ENCODE measurements around the gene CSAD.
A peak's percentile ranks its signal among the peaks of the same experiment; 100 is the strongest.

The CSAD gene, protein sequence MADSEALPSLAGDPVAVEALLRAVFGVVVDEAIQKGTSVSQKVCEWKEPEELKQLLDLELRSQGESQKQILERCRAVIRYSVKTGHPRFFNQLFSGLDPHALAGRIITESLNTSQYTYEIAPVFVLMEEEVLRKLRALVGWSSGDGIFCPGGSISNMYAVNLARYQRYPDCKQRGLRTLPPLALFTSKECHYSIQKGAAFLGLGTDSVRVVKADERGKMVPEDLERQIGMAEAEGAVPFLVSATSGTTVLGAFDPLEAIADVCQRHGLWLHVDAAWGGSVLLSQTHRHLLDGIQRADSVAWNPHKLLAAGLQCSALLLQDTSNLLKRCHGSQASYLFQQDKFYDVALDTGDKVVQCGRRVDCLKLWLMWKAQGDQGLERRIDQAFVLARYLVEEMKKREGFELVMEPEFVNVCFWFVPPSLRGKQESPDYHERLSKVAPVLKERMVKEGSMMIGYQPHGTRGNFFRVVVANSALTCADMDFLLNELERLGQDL

DNA sequence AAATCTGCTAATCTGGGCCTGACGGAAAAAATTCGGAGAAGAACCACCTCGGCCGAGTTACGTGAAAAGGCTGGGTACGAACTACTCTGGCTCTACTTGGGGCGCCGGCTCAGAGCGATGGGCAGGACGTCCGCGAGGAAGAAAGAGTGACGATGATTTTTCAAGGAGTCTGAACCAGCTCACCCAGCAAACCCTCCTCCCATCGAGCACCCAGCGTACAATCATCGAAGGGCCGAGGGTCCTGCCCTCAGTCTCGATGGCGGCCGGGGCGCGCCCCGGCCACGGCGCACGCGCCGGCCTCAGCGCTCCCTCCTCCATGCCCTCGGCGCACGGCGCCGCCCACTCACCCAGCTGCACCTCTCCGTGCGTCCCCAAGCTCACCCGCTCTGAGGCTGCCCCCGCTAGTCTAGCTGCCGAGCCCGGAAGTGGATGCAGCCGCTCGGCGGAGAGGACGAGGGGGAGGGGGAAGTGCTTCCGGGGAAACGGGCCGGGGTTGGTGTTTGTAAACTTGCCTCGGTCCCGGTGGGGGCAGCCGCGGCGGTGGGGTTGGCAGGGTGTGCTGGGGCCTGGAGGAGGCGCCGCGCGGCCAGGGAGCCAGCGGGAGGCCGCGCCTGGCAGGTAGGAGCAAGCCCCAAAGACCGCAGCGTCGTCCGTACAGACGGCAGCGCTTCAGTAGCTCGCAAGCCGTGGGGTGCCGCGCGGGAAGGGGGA, at the start of gene CSAD, which contains the start of gene ZNF740:
CSAD (minus strand) TSS at position 706 of the 711 bp plus-strand sequence. CDS start 7,455 bp downstream, outside the sequence.
ZNF740 (plus strand) TSS at position 503 of the 711 bp plus-strand sequence. CDS start 1,262 bp downstream, outside the sequence.
- H3K4me3 ChIP-seq (ENCODE audit: low read length) = peak within 1 kb of the TSS; percentile 72
- TF ChIP-seq, protein P1, sequence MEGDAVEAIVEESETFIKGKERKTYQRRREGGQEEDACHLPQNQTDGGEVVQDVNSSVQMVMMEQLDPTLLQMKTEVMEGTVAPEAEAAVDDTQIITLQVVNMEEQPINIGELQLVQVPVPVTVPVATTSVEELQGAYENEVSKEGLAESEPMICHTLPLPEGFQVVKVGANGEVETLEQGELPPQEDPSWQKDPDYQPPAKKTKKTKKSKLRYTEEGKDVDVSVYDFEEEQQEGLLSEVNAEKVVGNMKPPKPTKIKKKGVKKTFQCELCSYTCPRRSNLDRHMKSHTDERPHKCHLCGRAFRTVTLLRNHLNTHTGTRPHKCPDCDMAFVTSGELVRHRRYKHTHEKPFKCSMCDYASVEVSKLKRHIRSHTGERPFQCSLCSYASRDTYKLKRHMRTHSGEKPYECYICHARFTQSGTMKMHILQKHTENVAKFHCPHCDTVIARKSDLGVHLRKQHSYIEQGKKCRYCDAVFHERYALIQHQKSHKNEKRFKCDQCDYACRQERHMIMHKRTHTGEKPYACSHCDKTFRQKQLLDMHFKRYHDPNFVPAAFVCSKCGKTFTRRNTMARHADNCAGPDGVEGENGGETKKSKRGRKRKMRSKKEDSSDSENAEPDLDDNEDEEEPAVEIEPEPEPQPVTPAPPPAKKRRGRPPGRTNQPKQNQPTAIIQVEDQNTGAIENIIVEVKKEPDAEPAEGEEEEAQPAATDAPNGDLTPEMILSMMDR (conservative IDR thresholded peaks at IDR 0.05; ENCODE audit: low read depth, low read length) = no peak
- peak; percentile 91 for DNase-seq (ENCODE audit: low read depth)

- H3K4me3 ChIP-seq (ENCODE audit: low read length) = no peak overlapping the region
- DNase-seq (ENCODE audit: low read depth) = no peak
- TF ChIP-seq, protein P1 (conservative IDR thresholded peaks at IDR 0.05; ENCODE audit: low read depth, low read length) = no peak
These were observed 49.6 kb upstream of the CSAD start for GRCh38 chr12:53230108-53230845.

- DNase-seq (ENCODE audit: low read depth) = no peak
- TF ChIP-seq, protein P1 (conservative IDR thresholded peaks at IDR 0.05; ENCODE audit: low read depth, low read length) = no peak
- H3K4me3 ChIP-seq (ENCODE audit: low read length) = no peak overlapping the region
These were observed 48.7 kb upstream of the CSAD start for GRCh38 chr12:53229454-53229853.

DNA sequence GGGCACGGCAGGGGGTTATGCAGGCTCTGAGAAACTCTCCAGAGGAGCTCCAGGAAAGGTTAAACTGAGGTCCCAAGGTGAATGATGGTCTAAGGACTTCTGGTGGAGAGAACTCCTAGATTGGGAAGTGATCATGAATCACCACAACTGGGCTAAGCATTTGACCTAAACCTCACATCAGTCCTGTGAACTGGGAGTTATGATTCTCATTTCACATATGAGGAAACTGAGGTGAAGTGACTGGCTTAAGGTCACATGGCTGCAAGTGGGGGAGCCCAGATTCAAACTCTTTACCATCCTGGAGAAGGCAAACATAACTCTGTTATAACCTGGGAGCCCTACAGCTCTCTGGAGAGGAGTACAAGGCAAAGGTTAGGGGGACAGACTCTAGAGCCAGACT, 47.1 kb upstream of the CSAD start:
- no peak overlapping the region for H3K4me3 ChIP-seq (ENCODE audit: low read length)
- DNase-seq (ENCODE audit: low read depth) = no peak
- TF ChIP-seq, protein P1 (conservative IDR thresholded peaks at IDR 0.05; ENCODE audit: low read depth, low read length) = no peak

GRCh38 chr12:53227341-53227740, 46.6 kb upstream of the CSAD start:
- DNase-seq (ENCODE audit: low read depth) = no peak
- no peak overlapping the region for H3K4me3 ChIP-seq (ENCODE audit: low read length)
- TF ChIP-seq, protein P1 (conservative IDR thresholded peaks at IDR 0.05; ENCODE audit: low read depth, low read length) = no peak

DNA sequence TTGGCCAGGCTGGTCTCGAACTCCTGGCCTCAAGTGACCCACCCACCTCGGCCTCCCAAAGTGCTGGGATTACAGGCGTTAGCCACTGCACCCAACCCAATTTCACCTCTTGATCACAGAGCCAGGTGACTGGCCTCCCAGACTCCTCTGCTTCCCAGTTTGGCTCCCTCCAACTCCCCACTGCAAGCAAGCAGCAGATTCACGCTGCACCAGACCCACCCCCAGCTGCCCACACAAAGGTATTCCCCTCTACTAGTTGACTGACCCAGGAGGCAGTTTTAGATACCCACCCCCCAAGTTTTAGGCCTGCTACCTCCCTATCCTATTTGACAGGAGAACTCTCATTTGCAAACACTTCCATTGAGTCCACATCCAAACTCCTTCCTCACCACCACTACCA, 46.1 kb upstream of the CSAD start:
- no peak for DNase-seq (ENCODE audit: low read depth)
- H3K4me3 ChIP-seq (ENCODE audit: low read length) = no peak overlapping the region
- TF ChIP-seq, protein P1 (conservative IDR thresholded peaks at IDR 0.05; ENCODE audit: low read depth, low read length) = no peak
